Amniotic stem cell (primary cell): Measurements from ENCODE around the gene DYTN.

Source experiments
- DNase-seq: peaks from one replicate; lab custom pipeline; 2025; lab: John Stamatoyannopoulos, UW

DYTN gene

GRCh38 chr2:206611736-206612135, 106.5 kb downstream of the DYTN start:
- no peak for DNase-seq

GRCh38 chr2:206611191-206611590, 107.0 kb downstream of the DYTN start:
- DNase-seq = no peak

GRCh38 chr2:206610451-206610850, 107.7 kb downstream of the DYTN start:
- no peak for DNase-seq

- no peak for DNase-seq
Observed at GRCh38 chr2:206603243-206603642, 115.0 kb downstream of the DYTN start.
